ENCODE measurements around the gene ZMIZ1.

The ZMIZ1 gene

DNA sequence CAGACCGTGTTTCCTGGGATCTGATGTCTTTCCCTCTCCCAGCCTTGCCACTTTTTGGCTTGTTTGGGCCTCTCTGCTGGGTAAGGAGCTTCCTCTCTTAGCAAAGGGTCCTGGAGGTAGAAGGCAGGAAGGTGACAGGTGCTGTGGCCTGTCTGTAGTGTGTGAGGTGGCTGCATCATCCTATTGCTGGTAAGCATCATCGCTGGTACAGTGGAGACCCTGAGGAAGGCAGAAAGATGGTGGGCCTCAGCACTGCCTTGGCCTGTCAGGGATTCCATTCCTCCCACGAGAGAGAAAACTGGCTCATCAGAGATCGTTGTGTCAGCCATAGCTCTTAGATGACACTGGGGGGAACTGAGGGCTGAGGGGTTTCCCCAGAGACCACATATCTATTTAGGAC, 46.5 kb downstream of the ZMIZ1 start (continued):
- TF ChIP-seq, protein P1, sequence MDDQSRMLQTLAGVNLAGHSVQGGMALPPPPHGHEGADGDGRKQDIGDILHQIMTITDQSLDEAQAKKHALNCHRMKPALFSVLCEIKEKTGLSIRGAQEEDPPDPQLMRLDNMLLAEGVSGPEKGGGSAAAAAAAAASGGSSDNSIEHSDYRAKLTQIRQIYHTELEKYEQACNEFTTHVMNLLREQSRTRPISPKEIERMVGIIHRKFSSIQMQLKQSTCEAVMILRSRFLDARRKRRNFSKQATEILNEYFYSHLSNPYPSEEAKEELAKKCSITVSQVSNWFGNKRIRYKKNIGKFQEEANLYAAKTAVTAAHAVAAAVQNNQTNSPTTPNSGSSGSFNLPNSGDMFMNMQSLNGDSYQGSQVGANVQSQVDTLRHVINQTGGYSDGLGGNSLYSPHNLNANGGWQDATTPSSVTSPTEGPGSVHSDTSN (CRISPR knock-in tag; IDR thresholded peaks at IDR 0.05), result no peak

- H3K36me3 ChIP-seq (ENCODE audit: control insufficient read depth in 2 of 2, insufficient read depth in 1 of 2, low read length in 2 of 2), result peaks cover 0 to 13% of the 10 kb centered on the region in 2 experiments; a peak in 1 of 3 replicates
Measured at GRCh38 chr10:79116368-79116767, 47.6 kb downstream of the ZMIZ1 start.

GRCh38 chr10:79116801-79117723, 48.3 kb downstream of the ZMIZ1 start:
- CTCF ChIA-PET, result interaction anchor here (1.0 kb wide), 1 partner anchor 12 kb away, joined by 3 read pairs; no protein-coding TSS in a partner anchor
- no peak for TF ChIP-seq ZNF121 (tag by site-specific recombination; IDR thresholded peaks at IDR 0.05)
- peak; percentile 73 for TF ChIP-seq ZNF341 (tag by site-specific recombination; IDR thresholded peaks at IDR 0.05; ENCODE audit: low read depth)
- Histone ChIP-seq H3K9me3 (ENCODE audit: control insufficient read depth, insufficient read depth, low read depth, low read length) (no peaks in the 10 kb centered on the region), H3K4me3 (ENCODE audit: low read depth, low read length) (no peak overlapping the region), H3K4me1 (ENCODE audit: control insufficient read depth, insufficient read depth, low read length) (peaks cover 3% of the 10 kb centered on the region; the same call in 1 of the 2 replicates), H3K36me3 (ENCODE audit: control insufficient read depth in 2 of 2, insufficient read depth in 1 of 2, low read length in 2 of 2) (peaks cover 0 to 13% of the 10 kb centered on the region in 2 experiments; a peak in 1 of 3 replicates), H3K27ac (ENCODE audit: extremely low read depth, low read depth, low read length) (no peak overlapping the region)
- POLR2A ChIA-PET, result no interaction called here

More at GRCh38 chr10:79116368-79116767, 47.6 kb downstream of the ZMIZ1 start:
- Histone ChIP-seq H3K27ac (ENCODE audit: extremely low read depth, low read depth, low read length) (no peak overlapping the region), H3K4me1 (ENCODE audit: control insufficient read depth, insufficient read depth, low read length) (peaks cover 3% of the 10 kb centered on the region; the same call in 1 of the 2 replicates), H3K4me3 (ENCODE audit: low read depth, low read length) (no peak overlapping the region), H3K9me3 (ENCODE audit: control insufficient read depth, insufficient read depth, low read depth, low read length) (no peaks in the 10 kb centered on the region)
- ChIA-PET CTCF (interaction anchor here (1.0 kb wide), 1 partner anchor 13 kb away, joined by 3 read pairs; no protein-coding TSS in a partner anchor), POLR2A (no interaction called here)
- TF ChIP-seq HOXD13 (CRISPR knock-in tag; IDR thresholded peaks at IDR 0.05; ENCODE audit: borderline replicate concordance), result no peak
- no peak for TF ChIP-seq ZNF174 (tag by site-specific recombination; IDR thresholded peaks at IDR 0.05)
- TF ChIP-seq GLIS2 (tag by site-specific recombination; IDR thresholded peaks at IDR 0.05), result no peak
- no peak for TF ChIP-seq ZNF433 (tag by site-specific recombination; IDR thresholded peaks at IDR 0.05; ENCODE audit: low read depth)
- no peak for TF ChIP-seq ZNF560 (tag by site-specific recombination; IDR thresholded peaks at IDR 0.05; ENCODE audit: borderline replicate concordance)
- no peak for TF ChIP-seq ZXDB (tag by site-specific recombination; IDR thresholded peaks at IDR 0.05)
- TF ChIP-seq ZNF529 (tag by site-specific recombination; IDR thresholded peaks at IDR 0.05; ENCODE audit: insufficient replicate concordance), result no peak
- TF ChIP-seq ZNF76 (tag by site-specific recombination; IDR thresholded peaks at IDR 0.05; ENCODE audit: borderline replicate concordance, low read depth), result no peak
- TF ChIP-seq PRDM2 (tag by site-specific recombination; IDR thresholded peaks at IDR 0.05; ENCODE audit: borderline replicate concordance), result no peak
- TF ChIP-seq ZNF624 (tag by site-specific recombination; IDR thresholded peaks at IDR 0.05), result no peak
- TF ChIP-seq BCL11B (tag by site-specific recombination; IDR thresholded peaks at IDR 0.05; ENCODE audit: low read depth), result no peak

All from HEK293 (cell line).